DOHH2 (cell line): ENCODE data around the gene CD163L1.

Experiments
- CTCF ChIP-seq: fragments of 200-600 bp; sonication (generic); IDR thresholded peaks from one replicate; pipeline ENCODE4 v1.5.1; 2014; ENCODE audit warnings: antibody characterized with exemption, mild to moderate bottlenecking, low read depth, low read length; ENCODE audit not compliant: poor library complexity, severe bottlenecking
- EZH2phosphoT487 ChIP-seq: fragments of 200-600 bp; sonication (generic); IDR thresholded peaks from 2 replicates; pipeline ENCODE4 v1.6.1; 2017; ENCODE audit warnings: borderline replicate concordance, mild to moderate bottlenecking, antibody characterized with exemption, low read length, moderate library complexity, mixed read lengths

- TF ChIP-seq CTCF (no peak), EZH2phosphoT487 (no peak)
Measured at GRCh38 chr12:7327918-7328317, 116.0 kb downstream of the CD163L1 start.
